HG03060 (cell line): Measurements from ENCODE around the gene CIART.

Source experiments
- ATAC-seq: cut with Tn5 transposase; IDR thresholded peaks from one replicate; pipeline ENCODE4 v1.9.1; 2021; ENCODE audit warnings: low read depth, moderate number of reproducible peaks; ENCODE audit not compliant: unreplicated experiment

Gene CIART

GRCh38 chr1:150259758-150260669 is 22.3 kb upstream of the CIART start:
- no peak for ATAC-seq

- no peak for ATAC-seq
Observed at GRCh38 chr1:150261367-150261766, 21.0 kb upstream of the CIART start.

- ATAC-seq = no peak
Observed at GRCh38 chr1:150262388-150263320, 19.7 kb upstream of the CIART start.

GRCh38 chr1:150263549-150263948 is 18.8 kb upstream of the CIART start:
- ATAC-seq = no peak

- no peak for ATAC-seq
Observed at GRCh38 chr1:150267896-150268295, 14.5 kb upstream of the CIART start.

- ATAC-seq = no peak
Observed at GRCh38 chr1:150268340-150268704, 14.0 kb upstream of the CIART start.

- ATAC-seq = peak; percentile 76
Observed at GRCh38 chr1:150268705-150269403, 13.5 kb upstream of the CIART start, which contains the start of gene APH1A. TSS of gene APH1A (minus strand) at chr1:150269016. CDS start at chr1:150268810, 206 bp downstream.

GRCh38 chr1:150269451-150269850 is 12.9 kb upstream of the CIART start:
- no peak for ATAC-seq

- no peak for ATAC-seq
Observed at GRCh38 chr1:150271291-150271959, 10.9 kb upstream of the CIART start.

GRCh38 chr1:150273311-150273710 is 9.0 kb upstream of the CIART start:
- no peak for ATAC-seq

GRCh38 chr1:150280138-150280707 is 2.1 kb upstream of the CIART start:
- ATAC-seq = no peak

GRCh38 chr1:150281221-150281757 is 1.1 kb upstream of the CIART start:
- ATAC-seq = no peak

- no peak for ATAC-seq
Observed at GRCh38 chr1:150282558-150282958, 204 bp downstream of the CIART start.

GRCh38 chr1:150283260-150283659 is 906 bp downstream of the CIART start:
- no peak for ATAC-seq

- no peak for ATAC-seq
Observed at GRCh38 chr1:150288382-150288781, 6.0 kb downstream of the CIART start.

- ATAC-seq = no peak
Observed at GRCh38 chr1:150288822-150289221, 6.5 kb downstream of the CIART start.

- peak; percentile 86 for ATAC-seq
Observed at GRCh38 chr1:150293433-150294253, 11.3 kb downstream of the CIART start, which contains the start of gene MRPS21. TSS of gene MRPS21 (plus strand) at chr1:150293861. CDS start at chr1:150294367, 506 bp downstream.

GRCh38 chr1:150295476-150295875 is 13.1 kb downstream of the CIART start:
- ATAC-seq = no peak
